HUES6 (cell line): ENCODE results near the gene OR2T5.
"Not testable (repeated sequence)": the region's sequence is repeated elsewhere in the genome, so short reads cannot be mapped to it uniquely, and the experiment has no call there.

Source experiments
- H3K27ac ChIP-seq: 2 replicates; pipeline ENCODE4 v1.7.0; 2013; ENCODE audit warnings: low read depth, mild to moderate bottlenecking, low read length, inconsistent platforms
- H3K27me3 ChIP-seq: 2 replicates; pipeline ENCODE4 v1.6.1; 2013; ENCODE audit warnings: low read length; ENCODE audit not compliant: control insufficient read depth, insufficient read depth
- H3K36me3 ChIP-seq: 2 replicates; pipeline ENCODE4 v1.6.1; 2013; ENCODE audit warnings: low read length; ENCODE audit not compliant: control insufficient read depth, insufficient read depth
- H3K4me1 ChIP-seq: 2 replicates; pipeline ENCODE4 v1.6.1; 2013; ENCODE audit warnings: low read length; ENCODE audit not compliant: control insufficient read depth, insufficient read depth
- H3K4me3 ChIP-seq: 2 replicates; pipeline ENCODE4 v1.5.1; 2013; ENCODE audit warnings: low read depth, low read length
- H3K9ac ChIP-seq: one replicate; pipeline ENCODE4 v1.6.1; 2013; ENCODE audit warnings: mild to moderate bottlenecking, low read length
- H3K9me3 ChIP-seq: 2 replicates; pipeline ENCODE4 v1.6.1; 2013; ENCODE audit warnings: low read depth, low read length; ENCODE audit not compliant: control insufficient read depth, insufficient read depth

OR2T5 gene

GRCh38 chr1:248455045-248455444, 33.3 kb upstream of the OR2T5 start:
- not testable (repeated sequence) for H3K9ac ChIP-seq, H3K27ac ChIP-seq, H3K36me3 ChIP-seq, H3K4me1 ChIP-seq, H3K27me3 ChIP-seq, H3K4me3 ChIP-seq, H3K9me3 ChIP-seq

GRCh38 chr1:248456635-248457034, 31.8 kb upstream of the OR2T5 start:
- not testable (repeated sequence) for H3K9me3 ChIP-seq, H3K4me1 ChIP-seq, H3K4me3 ChIP-seq, H3K9ac ChIP-seq, H3K27ac ChIP-seq, H3K36me3 ChIP-seq, H3K27me3 ChIP-seq

- H3K9ac ChIP-seq, H3K4me3 ChIP-seq, H3K9me3 ChIP-seq, H3K27me3 ChIP-seq, H3K4me1 ChIP-seq, H3K27ac ChIP-seq, H3K36me3 ChIP-seq: not testable (repeated sequence)
Measured at GRCh38 chr1:248459117-248459516, 29.3 kb upstream of the OR2T5 start.

- no peak overlapping the region for H3K4me3 ChIP-seq
- H3K27ac ChIP-seq, result no peak overlapping the region
- H3K27me3 ChIP-seq, result no peaks in the 10 kb centered on the region
- H3K9ac ChIP-seq, result no peak overlapping the region
- H3K36me3 ChIP-seq, result no peaks in the 10 kb centered on the region
- no peaks in the 10 kb centered on the region for H3K4me1 ChIP-seq
- H3K9me3 ChIP-seq, result peaks cover 10% of the 10 kb centered on the region; the same call in 1 of the 2 replicates
Measured at GRCh38 chr1:248471154-248471553, 17.2 kb upstream of the OR2T5 start.

GRCh38 chr1:248472111-248472510, 16.3 kb upstream of the OR2T5 start:
- not testable (repeated sequence) for H3K4me1 ChIP-seq, H3K9ac ChIP-seq, H3K4me3 ChIP-seq, H3K27ac ChIP-seq, H3K36me3 ChIP-seq, H3K9me3 ChIP-seq, H3K27me3 ChIP-seq

- H3K9ac ChIP-seq, H3K27ac ChIP-seq, H3K9me3 ChIP-seq, H3K36me3 ChIP-seq, H3K4me1 ChIP-seq, H3K4me3 ChIP-seq, H3K27me3 ChIP-seq: not testable (repeated sequence)
Measured at GRCh38 chr1:248473051-248473450, 15.3 kb upstream of the OR2T5 start, which contains the start of gene OR2T3. Gene OR2T3, plus strand, starts transcription at chr1:248473351. Its CDS starts 0 bp downstream, at chr1:248473351.

- H3K9me3 ChIP-seq, H3K36me3 ChIP-seq, H3K27ac ChIP-seq, H3K9ac ChIP-seq, H3K27me3 ChIP-seq, H3K4me3 ChIP-seq, H3K4me1 ChIP-seq: not testable (repeated sequence)
Measured at GRCh38 chr1:248475660-248476059, 12.7 kb upstream of the OR2T5 start.

- H3K4me3 ChIP-seq, H3K9ac ChIP-seq, H3K27me3 ChIP-seq, H3K27ac ChIP-seq, H3K9me3 ChIP-seq, H3K4me1 ChIP-seq, H3K36me3 ChIP-seq: not testable (repeated sequence)
Measured at GRCh38 chr1:248481686-248482579, 6.5 kb upstream of the OR2T5 start.

GRCh38 chr1:248496661-248497060, 8.3 kb downstream of the OR2T5 start:
- not testable (repeated sequence) for H3K9me3 ChIP-seq, H3K9ac ChIP-seq, H3K36me3 ChIP-seq, H3K4me3 ChIP-seq, H3K4me1 ChIP-seq, H3K27me3 ChIP-seq, H3K27ac ChIP-seq

GRCh38 chr1:248500305-248501035, 12.1 kb downstream of the OR2T5 start:
- not testable (repeated sequence) for H3K36me3 ChIP-seq, H3K9me3 ChIP-seq, H3K4me3 ChIP-seq, H3K9ac ChIP-seq, H3K4me1 ChIP-seq, H3K27me3 ChIP-seq, H3K27ac ChIP-seq

GRCh38 chr1:248507773-248508172, 19.4 kb downstream of the OR2T5 start, which contains the start of gene OR2G6:
Gene OR2G6, plus strand, starts transcription at chr1:248508073. Its CDS starts 13,574 bp downstream, at chr1:248521647.
- not testable (repeated sequence) for H3K4me1 ChIP-seq, H3K4me3 ChIP-seq, H3K27ac ChIP-seq, H3K9ac ChIP-seq, H3K36me3 ChIP-seq, H3K27me3 ChIP-seq, H3K9me3 ChIP-seq
